ENCODE data around the gene OR2L13.

- TF ChIP-seq CTCF (IDR thresholded peaks at IDR 0.05) = no peak
- TF ChIP-seq POLR2A (IDR thresholded peaks at IDR 0.05) = no peak
These were observed 29.4 kb upstream of the OR2L13 start for GRCh38 chr1:248065604-248066003.

Measured in gastroesophageal sphincter (tissue), 3 donors.